GM12872 (cell line): ENCODE measurements around the gene BICDL2.

Experiments used
- CTCF ChIP-seq: IDR thresholded peaks from 3 replicates; pipeline ENCODE4 v1.5.1; 2011; ENCODE audit warnings: low read depth, mild to moderate bottlenecking, low read length, moderate library complexity; ENCODE audit not compliant: insufficient read depth

Gene BICDL2

DNA sequence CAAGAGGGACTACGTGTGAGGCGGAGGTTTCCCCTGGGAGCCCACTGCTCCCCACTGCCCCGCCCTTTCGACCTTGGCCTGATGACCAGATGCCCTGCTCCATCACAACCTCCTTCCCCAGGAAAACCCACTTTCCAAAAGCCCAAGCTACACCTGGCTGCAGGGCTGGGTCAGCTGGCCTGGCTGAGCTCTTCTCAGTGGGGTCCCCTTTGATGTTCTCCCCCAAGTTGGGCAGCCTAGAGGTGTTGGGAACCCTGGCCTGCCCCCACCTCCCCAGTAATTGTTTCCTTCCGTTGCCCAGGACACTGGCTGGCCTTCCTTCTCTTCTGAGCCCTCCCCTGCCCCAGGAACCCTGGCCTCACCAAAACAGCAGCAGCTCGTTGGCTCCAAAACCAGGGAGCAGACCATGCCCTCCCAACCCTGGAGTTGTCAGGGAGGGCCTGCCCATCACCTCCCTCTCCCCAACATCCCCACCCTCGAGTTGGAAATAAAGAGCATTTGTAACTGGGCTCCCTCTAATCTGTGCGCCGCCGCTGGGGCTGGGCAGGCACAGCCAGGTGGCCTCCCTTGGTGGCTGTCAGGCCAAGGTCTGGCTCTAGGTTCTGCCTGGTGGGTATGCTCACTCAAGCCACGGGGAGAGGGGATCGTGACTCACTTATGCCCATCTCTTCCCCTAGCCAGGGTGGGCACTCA is 22.6 kb downstream of the BICDL2 start:
- no peak for TF ChIP-seq CTCF

GRCh38 chr16:3013491-3013951 is 23.2 kb downstream of the BICDL2 start:
- TF ChIP-seq CTCF: no peak

DNA sequence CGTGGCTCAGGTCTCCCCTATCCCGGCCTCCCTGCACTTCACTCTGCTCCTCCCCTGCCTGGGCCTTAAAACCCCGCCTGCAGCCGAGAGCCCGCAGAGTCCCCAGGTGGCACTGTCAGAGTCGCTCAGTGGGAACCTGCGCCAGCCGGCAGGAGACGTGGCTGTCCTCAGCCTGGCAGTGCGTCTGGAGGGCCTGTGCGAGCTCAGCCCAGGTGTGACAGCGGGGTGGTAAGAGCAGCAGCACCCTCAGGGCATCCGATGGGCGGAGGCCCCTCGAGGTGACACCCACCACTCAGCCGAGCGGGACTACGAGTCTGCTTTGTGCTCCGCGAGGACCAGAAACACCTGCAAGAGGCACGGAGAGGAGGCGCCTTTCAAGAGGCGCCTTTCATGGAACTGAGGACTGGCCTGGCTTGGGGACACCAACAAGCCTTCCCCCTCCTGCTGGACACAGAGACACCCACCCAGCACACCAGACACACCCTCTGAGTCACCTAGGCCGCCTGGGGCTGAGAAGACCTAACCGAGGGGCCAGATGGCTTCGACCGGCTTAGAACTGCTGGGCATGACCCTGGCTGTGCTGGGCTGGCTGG is 23.8 kb downstream of the BICDL2 start, which contains the start of gene CLDN9:
TSS of gene CLDN9 (plus strand) at position 96 of the 593 bp plus-strand sequence. CDS start at position 536, 440 bp downstream.
- no peak for TF ChIP-seq CTCF

DNA sequence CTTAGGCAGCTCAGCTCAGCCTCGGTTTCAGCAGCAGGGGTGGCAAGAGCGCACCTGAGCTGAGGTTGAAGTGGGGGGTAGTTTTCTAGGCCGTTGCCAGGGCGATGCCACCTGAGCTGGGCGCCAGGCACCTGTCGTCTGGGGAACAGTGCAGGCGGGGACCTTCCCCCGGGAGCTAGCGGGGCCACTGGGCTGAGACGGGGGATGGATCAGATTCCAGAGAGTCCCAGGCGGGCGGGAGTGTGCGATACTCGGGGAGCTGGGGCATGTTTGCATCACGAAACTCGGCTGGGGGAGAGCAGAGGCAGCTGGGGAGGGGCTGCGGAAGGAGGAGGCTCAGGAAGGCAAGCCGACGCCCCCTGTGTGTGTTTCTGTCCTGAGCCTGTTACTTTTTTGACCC is 24.5 kb downstream of the BICDL2 start:
- TF ChIP-seq CTCF: no peak

GRCh38 chr16:3010510-3010909 is 26.2 kb downstream of the BICDL2 start:
- no peak for TF ChIP-seq CTCF

GRCh38 chr16:3009568-3010390 is 27.0 kb downstream of the BICDL2 start:
- TF ChIP-seq CTCF: no peak

- no peak for TF ChIP-seq CTCF
These were observed 28.1 kb downstream of the BICDL2 start for GRCh38 chr16:3008690-3009037.
